GM21786 (cell line): ENCODE measurements around the gene RHOBTB3.
A peak's percentile ranks its signal among the peaks of the same experiment; 100 is the strongest.
"Not testable (repeated sequence)": the region's sequence is repeated elsewhere in the genome, so short reads cannot be mapped to it uniquely, and the experiment has no call there.

Experiments
- ATAC-seq: cut with Tn5 transposase; IDR thresholded peaks from one replicate; pipeline ENCODE4 v1.9.1; 2021; ENCODE audit not compliant: unreplicated experiment

The RHOBTB3 gene

GRCh38 chr5:95816341-95816740, 85.2 kb downstream of the RHOBTB3 start:
- no peak for ATAC-seq

GRCh38 chr5:95816776-95817175, 85.6 kb downstream of the RHOBTB3 start:
- no peak for ATAC-seq

DNA sequence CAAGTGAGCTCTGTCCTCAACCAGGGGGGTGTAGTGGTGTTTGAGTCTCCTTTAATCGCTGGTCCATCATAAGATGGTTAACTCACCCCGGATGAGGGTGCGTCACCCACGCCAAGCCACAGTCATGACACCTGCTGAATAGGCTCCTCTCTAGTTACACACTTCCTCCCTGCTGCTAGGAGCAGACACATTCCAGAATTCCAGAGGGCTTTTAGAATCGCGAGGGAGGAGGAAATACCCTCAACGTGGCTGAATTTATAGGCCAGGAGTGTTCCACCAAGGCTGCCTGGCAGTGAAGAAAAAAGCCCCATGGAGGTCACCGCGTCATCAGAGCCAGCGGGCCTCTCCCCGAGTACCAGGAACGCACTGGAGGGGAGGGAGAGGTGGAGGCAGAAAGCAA, 86.3 kb downstream of the RHOBTB3 start:
- ATAC-seq = no peak

GRCh38 chr5:95818181-95819147, 87.3 kb downstream of the RHOBTB3 start:
- no peak for ATAC-seq

DNA sequence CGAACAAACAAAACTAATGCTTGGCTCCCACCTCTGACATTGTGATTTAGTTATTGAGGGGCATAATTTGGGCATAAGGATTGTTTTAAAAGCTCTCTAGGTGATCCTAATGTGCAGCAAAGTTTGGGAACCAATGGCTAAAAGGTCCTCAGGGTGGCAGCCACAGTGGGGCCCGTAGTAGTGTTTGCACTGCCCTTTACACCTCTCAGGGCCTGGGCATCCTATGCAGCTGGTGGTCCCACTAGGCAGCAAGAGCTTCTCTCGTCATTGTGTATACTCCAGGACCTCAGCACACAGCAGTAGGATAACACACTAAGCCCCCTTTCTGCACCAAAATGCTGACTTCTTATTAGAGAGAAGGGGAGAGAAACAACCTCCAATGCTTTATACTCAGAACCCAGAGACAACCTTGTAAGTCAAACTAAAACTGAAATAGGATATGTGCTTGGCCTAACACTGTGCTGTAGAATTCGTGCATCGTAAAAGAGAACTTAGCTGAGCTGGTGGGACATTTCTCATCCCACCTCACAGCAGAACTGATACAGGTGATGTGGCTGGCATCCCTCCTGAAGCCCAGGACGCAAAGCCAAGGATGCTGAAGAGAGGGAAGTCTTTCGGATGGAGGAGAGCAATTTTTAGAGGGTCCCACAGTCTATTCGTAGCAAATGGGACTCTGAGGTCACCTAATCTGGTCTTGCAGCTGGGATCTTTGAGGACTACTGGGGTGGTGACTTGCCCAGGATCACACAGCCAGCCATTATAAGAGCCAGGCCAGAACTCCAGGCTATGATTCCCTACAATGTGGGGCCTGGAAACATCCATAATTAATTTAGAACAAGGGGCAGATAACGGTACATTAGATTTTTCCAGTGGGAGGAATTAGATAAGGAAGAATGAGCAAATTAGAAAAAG, 90.2 kb downstream of the RHOBTB3 start:
- ATAC-seq = peak; percentile 22

DNA sequence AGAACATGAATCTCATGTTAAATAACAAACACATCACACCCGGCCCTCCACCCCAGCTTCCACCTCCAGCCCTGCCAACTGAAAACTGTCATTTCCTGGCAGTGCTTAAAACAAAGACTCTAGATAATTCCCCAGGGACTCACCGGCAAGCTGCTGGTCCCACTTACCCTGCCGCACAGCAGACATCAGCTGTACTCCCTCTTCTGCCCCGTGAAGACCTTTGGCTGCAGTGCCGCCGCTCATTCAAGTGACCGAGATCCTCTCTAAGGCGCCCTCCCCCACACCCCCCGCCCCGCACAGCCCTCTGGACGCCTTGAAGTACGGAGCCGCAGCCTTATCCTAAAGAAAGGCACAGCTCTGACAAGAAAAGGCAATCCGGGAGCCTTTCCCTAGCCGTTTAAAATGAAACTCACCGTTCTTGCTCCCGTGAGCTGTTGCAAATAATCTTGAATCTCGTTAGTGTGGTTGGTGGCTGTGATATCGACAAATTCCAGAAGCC, 91.0 kb downstream of the RHOBTB3 start:
- peak; percentile 35 for ATAC-seq

GRCh38 chr5:95822542-95823181, 91.5 kb downstream of the RHOBTB3 start, which contains the start of gene GLRX:
Gene GLRX, minus strand, starts transcription at chr5:95822726. Its CDS starts 64 bp downstream, at chr5:95822662.
- ATAC-seq = peak; percentile 41

DNA sequence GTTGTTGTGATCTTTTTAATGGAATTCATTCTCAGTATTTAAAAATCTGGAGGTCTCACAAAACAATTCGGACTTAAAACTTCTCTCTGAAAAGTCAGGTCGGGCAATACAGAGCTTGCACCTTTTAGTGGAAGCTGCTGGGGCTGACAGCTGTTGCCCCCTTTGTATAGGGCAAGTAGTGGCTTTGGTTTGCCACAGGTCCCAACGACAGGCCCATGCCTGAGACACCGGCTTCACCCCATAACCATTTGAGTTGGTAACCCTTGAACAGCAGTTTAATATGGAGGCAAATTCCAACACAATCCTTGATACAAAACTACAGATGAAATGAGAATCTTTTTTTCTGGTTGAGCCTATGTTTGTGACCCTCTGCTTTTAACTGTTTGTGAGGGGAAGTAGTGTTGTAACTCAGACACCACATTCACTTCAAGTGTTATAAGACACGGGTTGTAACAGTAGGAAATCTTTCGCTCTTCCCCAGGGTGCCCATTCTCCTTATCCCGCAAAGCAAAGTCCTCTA, 92.1 kb downstream of the RHOBTB3 start:
- ATAC-seq = no peak

DNA sequence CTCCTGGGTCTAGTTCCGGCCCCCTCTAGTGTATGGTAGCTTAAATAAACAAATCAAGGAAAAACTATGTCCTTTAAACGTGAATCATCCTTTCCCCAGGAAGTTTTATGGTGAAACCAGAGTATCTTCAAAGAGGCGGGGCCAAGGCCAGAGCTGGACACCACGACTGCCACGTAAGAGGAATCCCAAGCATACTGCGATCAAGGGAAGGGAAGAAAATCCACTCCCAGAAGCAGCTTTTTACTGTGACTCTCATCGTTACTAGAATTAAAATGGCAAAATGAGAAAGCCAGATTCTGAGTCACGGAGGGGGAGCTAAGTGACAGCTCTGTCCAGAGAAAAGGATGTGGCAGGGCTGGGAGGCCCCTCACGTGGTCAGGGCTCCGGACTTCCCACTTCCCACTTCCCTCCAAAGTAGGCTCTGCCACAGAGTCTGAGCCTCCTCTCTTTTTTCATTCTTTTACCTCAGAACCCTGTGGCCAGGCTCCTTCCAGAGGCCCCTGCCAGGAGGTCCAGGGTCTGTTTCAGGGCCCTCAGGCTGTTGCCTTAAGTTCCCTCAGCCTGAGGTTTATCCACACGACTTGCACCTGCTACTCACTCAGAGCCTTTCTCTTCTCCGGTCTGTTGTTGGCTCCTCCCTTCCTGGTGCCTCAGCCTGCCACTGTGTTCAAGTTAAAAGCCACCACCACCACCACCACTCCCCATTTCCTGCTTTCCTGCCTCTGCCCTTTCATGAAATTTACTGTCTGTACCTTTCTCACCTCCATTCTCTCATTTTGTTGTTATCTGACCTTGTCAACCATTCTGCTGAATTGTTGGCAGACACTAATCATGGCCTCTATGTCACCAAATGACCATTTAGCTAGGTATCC, 92.8 kb downstream of the RHOBTB3 start:
- ATAC-seq = peak; percentile 47

DNA sequence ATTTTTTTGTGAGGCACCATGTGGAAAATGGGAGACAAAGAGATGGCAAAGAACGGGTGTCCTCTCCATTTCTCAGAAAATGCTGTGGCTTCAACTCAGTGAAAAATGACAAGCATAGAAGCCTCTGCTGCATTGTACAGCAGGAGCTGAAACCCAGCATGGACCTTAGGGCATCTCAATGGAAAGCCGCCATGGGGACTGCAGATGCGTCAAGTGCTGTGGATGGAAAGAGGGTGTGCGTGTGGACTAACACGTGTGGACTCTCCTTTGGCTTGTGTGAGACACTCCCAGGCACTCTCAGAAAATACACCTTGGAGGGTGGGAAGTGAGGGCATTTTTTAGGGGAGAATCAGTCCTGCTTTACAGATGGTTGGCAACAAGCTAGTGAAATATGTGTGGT, 93.6 kb downstream of the RHOBTB3 start:
- no peak for ATAC-seq

GRCh38 chr5:95825495-95825894, 94.4 kb downstream of the RHOBTB3 start:
- ATAC-seq = no peak

GRCh38 chr5:95826949-95827891, 96.1 kb downstream of the RHOBTB3 start:
- no peak for ATAC-seq

- ATAC-seq = no peak
Measured at GRCh38 chr5:95827892-95828246, 96.7 kb downstream of the RHOBTB3 start.

GRCh38 chr5:95830226-95830625, 99.1 kb downstream of the RHOBTB3 start:
- ATAC-seq = no peak

DNA sequence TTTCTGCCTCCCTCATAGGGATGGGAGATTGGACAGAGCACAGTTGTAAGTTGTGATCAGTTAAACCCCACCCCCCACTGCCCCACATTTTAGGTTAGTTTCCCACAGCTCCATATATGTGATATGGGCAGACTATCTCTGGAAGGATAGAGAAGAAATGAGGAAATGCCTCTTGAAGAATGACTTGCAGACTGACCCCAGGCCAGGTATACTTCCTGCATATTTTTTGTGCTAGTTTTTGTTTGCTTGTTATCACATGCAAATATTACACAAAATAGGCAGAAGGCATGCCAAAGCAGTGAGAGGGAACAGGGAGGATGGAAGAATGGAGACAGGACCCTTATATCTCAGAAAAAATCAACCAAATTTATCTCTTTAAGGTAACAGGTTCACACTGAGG, 101.5 kb downstream of the RHOBTB3 start:
- no peak for ATAC-seq

GRCh38 chr5:95835682-95836385, 104.7 kb downstream of the RHOBTB3 start:
- no peak for ATAC-seq

DNA sequence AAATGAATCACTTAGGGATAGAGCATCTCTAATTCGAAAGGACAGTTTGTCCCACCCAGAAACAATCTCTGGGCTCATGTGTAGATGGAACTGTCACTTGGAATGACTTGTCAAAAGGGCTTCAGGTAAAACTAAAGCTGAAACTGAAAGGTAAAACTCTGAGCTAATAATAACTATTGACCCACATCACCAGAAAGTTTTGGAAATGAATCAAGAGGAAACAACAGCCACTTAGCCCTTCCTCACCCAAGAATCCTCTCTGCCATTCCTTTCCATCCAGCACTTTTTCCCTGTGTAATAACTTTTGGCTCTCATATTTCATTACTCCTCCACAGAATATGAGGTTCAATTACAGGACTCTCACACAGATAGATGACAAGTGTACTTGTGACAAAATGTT, 105.4 kb downstream of the RHOBTB3 start:
- ATAC-seq = peak; percentile 21

DNA sequence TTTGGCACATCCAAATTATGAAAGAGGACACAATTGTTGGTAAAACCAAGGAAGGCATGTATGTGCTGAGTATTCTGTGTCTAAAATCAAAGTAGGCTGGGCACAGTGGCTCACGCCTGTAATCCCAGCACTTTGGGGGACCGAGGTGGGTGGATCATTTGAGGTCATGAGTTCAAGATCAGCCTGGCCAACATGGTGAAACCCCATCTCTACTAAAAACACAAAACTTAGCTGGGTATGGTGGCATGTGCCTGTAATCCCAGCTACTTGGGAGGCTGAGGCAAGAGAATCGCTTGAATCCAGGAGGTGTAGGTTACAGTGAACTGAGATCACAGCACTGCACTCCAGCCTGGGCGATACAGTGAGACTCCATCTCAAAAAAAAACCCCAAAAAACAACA, 105.8 kb downstream of the RHOBTB3 start:
- not testable (repeated sequence) for ATAC-seq
